LNCaP clone FGC (cell line): ENCODE measurements around the gene RAB29.

Experiments
- DNase-seq: peaks from one replicate; pipeline ENCODE4 v3.0.0-alpha.2; 2011; ENCODE audit warnings: low read depth
- H3K4me3 ChIP-seq: 2 replicates; pipeline ENCODE4 v1.5.1; 2011; ENCODE audit warnings: mild to moderate bottlenecking, low read depth, low read length, control low read depth
- TF ChIP-seq, protein P1 (sequence below): IDR thresholded peaks from 2 replicates; pipeline ENCODE4 v1.5.1; 2012; ENCODE audit warnings: mild to moderate bottlenecking; ENCODE audit not compliant: control insufficient read depth, insufficient read depth; ENCODE audit errors: extremely low read depth

The RAB29 gene

GRCh38 chr1:205805082-205805711 is 29.9 kb upstream of the RAB29 start:
- TF ChIP-seq, protein P1, sequence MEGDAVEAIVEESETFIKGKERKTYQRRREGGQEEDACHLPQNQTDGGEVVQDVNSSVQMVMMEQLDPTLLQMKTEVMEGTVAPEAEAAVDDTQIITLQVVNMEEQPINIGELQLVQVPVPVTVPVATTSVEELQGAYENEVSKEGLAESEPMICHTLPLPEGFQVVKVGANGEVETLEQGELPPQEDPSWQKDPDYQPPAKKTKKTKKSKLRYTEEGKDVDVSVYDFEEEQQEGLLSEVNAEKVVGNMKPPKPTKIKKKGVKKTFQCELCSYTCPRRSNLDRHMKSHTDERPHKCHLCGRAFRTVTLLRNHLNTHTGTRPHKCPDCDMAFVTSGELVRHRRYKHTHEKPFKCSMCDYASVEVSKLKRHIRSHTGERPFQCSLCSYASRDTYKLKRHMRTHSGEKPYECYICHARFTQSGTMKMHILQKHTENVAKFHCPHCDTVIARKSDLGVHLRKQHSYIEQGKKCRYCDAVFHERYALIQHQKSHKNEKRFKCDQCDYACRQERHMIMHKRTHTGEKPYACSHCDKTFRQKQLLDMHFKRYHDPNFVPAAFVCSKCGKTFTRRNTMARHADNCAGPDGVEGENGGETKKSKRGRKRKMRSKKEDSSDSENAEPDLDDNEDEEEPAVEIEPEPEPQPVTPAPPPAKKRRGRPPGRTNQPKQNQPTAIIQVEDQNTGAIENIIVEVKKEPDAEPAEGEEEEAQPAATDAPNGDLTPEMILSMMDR, result no peak
- no peak overlapping the region for H3K4me3 ChIP-seq
- DNase-seq, result no peak

DNA sequence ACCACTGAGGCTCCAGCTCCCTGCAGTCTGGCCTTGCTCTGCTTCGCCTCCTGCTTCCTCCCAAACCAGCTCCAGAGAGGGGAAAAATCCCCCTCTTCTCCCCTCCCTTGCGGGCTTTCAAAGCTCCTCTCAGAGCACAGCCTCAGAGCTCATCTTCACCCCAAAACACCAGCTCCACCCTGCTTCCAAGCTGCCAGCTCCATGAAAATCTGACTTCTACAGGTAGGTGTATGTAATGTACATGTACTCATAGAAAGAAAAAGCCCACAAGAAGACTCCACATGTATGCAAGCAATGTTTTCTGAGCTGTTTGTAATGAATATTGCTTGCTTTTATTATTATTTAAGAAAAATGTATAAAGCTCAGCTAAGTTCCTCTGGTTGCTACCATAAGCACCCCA is 29.3 kb upstream of the RAB29 start:
- TF ChIP-seq, protein P1, result no peak
- H3K4me3 ChIP-seq, result no peak overlapping the region
- no peak for DNase-seq

GRCh38 chr1:205803986-205804385 is 28.7 kb upstream of the RAB29 start:
- TF ChIP-seq, protein P1, result no peak
- DNase-seq, result no peak
- H3K4me3 ChIP-seq, result no peak overlapping the region

DNA sequence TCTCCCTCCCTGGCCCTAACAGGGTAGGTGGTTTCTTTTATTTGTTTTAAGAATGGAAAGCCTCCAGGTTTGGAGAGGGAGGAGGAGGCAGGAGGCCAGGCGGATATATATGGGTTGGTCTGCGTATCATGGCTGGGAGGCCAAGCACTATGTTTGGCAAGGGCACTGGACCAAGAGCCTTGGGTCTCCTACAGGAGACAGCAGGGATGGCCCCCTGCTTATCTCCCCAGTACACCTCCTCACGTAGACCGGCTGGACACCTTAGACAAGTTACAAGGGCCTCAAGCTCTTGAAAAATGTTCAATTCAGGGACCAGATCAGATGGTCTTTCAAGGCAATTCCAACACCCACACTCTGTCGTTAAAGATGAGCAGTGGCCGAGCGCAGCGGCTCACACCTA is 26.8 kb upstream of the RAB29 start:
- no peak for DNase-seq
- H3K4me3 ChIP-seq, result no peak overlapping the region
- TF ChIP-seq, protein P1, result no peak

DNA sequence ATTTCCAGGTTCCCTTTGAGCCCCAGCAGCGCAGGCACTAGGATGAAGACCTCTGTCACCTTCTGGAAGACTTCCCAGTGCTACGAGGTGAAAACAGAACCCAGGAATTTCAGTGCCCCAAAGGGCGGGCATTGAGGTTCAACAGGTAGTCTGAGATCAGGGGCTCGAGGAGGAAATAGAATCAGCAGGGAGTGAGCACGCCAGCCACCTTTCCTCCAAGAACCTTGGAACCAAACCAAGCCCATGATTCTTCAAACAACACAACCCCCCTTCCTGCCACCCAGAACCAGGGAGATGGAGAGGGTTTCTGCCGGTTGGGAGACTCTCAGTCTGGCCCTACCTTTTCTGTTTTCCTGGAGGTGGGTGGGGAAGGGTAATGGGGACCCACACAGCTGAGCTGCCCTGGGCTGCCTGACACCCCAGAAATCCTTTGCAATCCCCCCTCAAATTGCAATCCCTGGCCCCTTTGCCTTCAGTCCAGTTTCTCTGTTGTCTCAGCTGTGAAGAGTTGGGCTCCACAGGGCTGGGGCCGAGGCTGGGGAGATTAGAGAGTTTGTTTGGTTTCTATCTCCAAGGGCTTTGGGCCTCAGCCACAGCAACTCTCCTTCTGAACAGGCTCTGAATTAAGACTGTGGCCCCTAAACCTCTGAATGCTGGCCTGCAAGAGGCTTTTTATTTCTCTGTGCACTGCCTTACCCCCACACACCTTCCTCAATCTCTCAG is 25.9 kb upstream of the RAB29 start:
- H3K4me3 ChIP-seq, result no peak overlapping the region
- DNase-seq, result no peak
- TF ChIP-seq, protein P1, result no peak

DNA sequence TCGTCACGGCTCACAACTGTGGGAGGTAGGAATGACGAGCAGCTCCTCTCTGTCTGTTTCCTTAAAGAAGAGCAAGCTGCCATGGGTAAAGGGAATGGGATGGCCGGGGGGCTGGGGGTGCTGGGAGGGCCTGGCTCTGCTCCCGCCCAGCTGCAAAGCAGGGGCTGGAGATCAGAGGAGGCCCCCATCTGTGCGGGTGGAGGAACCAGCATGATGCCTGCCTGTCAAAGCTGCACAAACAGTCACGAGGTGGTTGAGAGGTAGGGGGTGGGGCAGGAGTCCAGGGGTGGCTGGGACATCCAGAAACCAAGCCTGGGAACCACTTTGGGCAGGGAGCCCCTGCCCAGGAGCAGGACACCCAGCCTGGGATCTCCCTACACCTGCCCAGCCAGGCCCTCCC is 25.1 kb upstream of the RAB29 start:
- TF ChIP-seq, protein P1, result no peak
- DNase-seq, result no peak

More for the DNA sequence above, 25.1 kb upstream of the RAB29 start:
- no peak overlapping the region for H3K4me3 ChIP-seq
